Endothelial cell of umbilical vein (primary cell): Measurements from ENCODE around the gene DDX42.

Experiments used
- EZH2 ChIP-seq: IDR thresholded peaks from 2 replicates; pipeline ENCODE4 v1.6.1; 2012; ENCODE audit warnings: borderline replicate concordance, low read depth, mild to moderate bottlenecking, moderate library complexity, low read length, inconsistent platforms; ENCODE audit not compliant: severe bottlenecking
- FOS ChIP-seq: IDR thresholded peaks from 2 replicates; pipeline ENCODE4 v1.6.1; 2011; ENCODE audit warnings: mild to moderate bottlenecking, low read length, moderate library complexity, borderline replicate concordance; ENCODE audit not compliant: insufficient read depth
- JUN ChIP-seq: IDR thresholded peaks from 2 replicates; pipeline ENCODE4 v1.6.1; 2011; ENCODE audit warnings: borderline replicate concordance, low read depth; ENCODE audit not compliant: insufficient read length, insufficient read depth
- MYC ChIP-seq: IDR thresholded peaks from one replicate; pipeline ENCODE4 v1.6.1; 2011; ENCODE audit warnings: mild to moderate bottlenecking, low read depth, low read length
- POLR2A ChIP-seq: IDR thresholded peaks from 2 replicates; pipeline ENCODE4 v1.6.1; 2012; ENCODE audit warnings: low read depth, mild to moderate bottlenecking, control low read depth, low read length
- POLR2AphosphoS5 ChIP-seq: IDR thresholded peaks from 2 replicates; pipeline ENCODE4 v1.6.1; 2012; ENCODE audit warnings: low read depth, mild to moderate bottlenecking, control low read depth, low read length, moderate library complexity; ENCODE audit not compliant: insufficient read depth
- TF ChIP-seq, protein P1 (sequence below): IDR thresholded peaks from 2 replicates; pipeline ENCODE4 v1.6.1; 2011; ENCODE audit not compliant: insufficient read depth, insufficient read length
- TF ChIP-seq, protein P2 (sequence below), 2 donors: IDR thresholded peaks; 1 replicate in 1 of 2; 2 replicates in 1 of 2; pipeline ENCODE4 v1.5.1; 2011; ENCODE audit warnings: low read length in 2 of 2, mild to moderate bottlenecking in 2 of 2, moderate library complexity in 2 of 2, control low read depth in 1 of 2, inconsistent platforms in 1 of 2, low read depth in 1 of 2; ENCODE audit not compliant: insufficient read depth in 1 of 2; ENCODE audit errors: extremely low read depth in 1 of 2

DNA sequence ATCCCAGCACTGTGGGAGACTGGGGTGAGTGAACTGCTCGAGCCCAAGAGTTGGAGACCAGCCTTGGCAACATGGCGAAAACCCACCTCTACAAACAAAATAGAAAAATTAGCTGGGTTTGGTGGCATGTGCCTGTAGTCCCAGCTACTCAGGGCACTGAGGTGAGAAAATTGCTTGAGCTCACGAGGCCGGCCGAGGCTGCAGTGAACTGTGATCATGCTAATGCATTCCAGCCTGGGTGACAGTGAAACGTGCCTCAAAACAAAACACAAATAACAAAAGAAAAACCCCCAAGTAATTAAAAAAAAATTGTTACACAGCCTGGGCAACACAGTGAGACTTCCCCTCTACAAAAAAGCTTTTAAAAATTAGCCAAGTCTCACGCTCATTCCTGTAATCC, 5.5 kb upstream of the DDX42 start:
- TF ChIP-seq, protein P1, sequence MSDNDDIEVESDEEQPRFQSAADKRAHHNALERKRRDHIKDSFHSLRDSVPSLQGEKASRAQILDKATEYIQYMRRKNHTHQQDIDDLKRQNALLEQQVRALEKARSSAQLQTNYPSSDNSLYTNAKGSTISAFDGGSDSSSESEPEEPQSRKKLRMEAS: no peak
- TF ChIP-seq, protein P2, sequence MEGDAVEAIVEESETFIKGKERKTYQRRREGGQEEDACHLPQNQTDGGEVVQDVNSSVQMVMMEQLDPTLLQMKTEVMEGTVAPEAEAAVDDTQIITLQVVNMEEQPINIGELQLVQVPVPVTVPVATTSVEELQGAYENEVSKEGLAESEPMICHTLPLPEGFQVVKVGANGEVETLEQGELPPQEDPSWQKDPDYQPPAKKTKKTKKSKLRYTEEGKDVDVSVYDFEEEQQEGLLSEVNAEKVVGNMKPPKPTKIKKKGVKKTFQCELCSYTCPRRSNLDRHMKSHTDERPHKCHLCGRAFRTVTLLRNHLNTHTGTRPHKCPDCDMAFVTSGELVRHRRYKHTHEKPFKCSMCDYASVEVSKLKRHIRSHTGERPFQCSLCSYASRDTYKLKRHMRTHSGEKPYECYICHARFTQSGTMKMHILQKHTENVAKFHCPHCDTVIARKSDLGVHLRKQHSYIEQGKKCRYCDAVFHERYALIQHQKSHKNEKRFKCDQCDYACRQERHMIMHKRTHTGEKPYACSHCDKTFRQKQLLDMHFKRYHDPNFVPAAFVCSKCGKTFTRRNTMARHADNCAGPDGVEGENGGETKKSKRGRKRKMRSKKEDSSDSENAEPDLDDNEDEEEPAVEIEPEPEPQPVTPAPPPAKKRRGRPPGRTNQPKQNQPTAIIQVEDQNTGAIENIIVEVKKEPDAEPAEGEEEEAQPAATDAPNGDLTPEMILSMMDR (IDR thresholded peaks at IDR 0.05; ENCODE audit: extremely low read depth in 1 of 2, insufficient read depth in 1 of 2, low read depth in 1 of 2, low read length in 2 of 2): no peak
- TF ChIP-seq EZH2 (no peak), MYC (no peak), POLR2AphosphoS5 (no peak), FOS (no peak), POLR2A (no peak), JUN (no peak)
